HepG2 (cell line): ENCODE data around the gene SGTB. TPM values are rescaled to one million over a fixed set of nuclear protein-coding genes. Genes with fewer than 3 reads are reported as not detected.

Source experiments
- ELF4 ChIP-seq: sonication (generic); formaldehyde crosslinking; IDR thresholded peaks from 2 replicates; pipeline ENCODE4 v1.5.0; 2020; ENCODE audit warnings: missing genetic modification reagents, mild to moderate bottlenecking, moderate library complexity, borderline replicate concordance
- GLI4 ChIP-seq: sonication (generic); formaldehyde crosslinking; IDR thresholded peaks from 2 replicates; pipeline ENCODE4 v1.5.1; 2020; ENCODE audit warnings: missing genetic modification reagents, mild to moderate bottlenecking, moderate library complexity, borderline replicate concordance
- HOXA3 ChIP-seq: sonication (generic); formaldehyde crosslinking; IDR thresholded peaks from 2 replicates; pipeline ENCODE4 v1.5.0; 2020; ENCODE audit warnings: missing genetic modification reagents
- ISX ChIP-seq: sonication (generic); formaldehyde crosslinking; conservative IDR thresholded peaks from 2 replicates; pipeline ENCODE4 v1.5.0; 2020; ENCODE audit warnings: missing genetic modification reagents
- MATR3 ChIP-seq: sonication (generic); formaldehyde crosslinking; IDR thresholded peaks from 2 replicates; pipeline ENCODE4 v1.4.0; 2020; ENCODE audit warnings: missing genetic modification reagents
- PPARG ChIP-seq: conservative IDR thresholded peaks from 2 replicates; pipeline ENCODE4 v1.6.1; 2016; ENCODE audit warnings: missing biosample characterization, missing genetic modification reagents
- RBM22 ChIP-seq: fragments of 200-400 bp; formaldehyde crosslinking; optimal IDR thresholded peaks from 2 replicates; pipeline ENCODE3; 2017; ENCODE audit warnings: mild to moderate bottlenecking, low read length, moderate library complexity
- SOX13 ChIP-seq, 3 experiments: fragments of 450-650 bp in 1 of 3; sonication (generic) in 1 of 3; formaldehyde crosslinking in 1 of 3; IDR thresholded peaks in 2 of 3; conservative IDR thresholded peaks in 1 of 3; 2 replicates each; pipeline versions ENCODE4 v1.5.0 to v1.6.1; 2016 to 2020; ENCODE audit warnings: antibody characterized with exemption in 1 of 3, mild to moderate bottlenecking in 1 of 3, missing compliant biosample characterization in 1 of 3, missing genetic modification reagents in 1 of 3, moderate library complexity in 1 of 3
- SOX6 ChIP-seq, 2 experiments: fragments of 450-650 bp in 1 of 2; sonication (generic) in 1 of 2; formaldehyde crosslinking in 1 of 2; IDR thresholded peaks; 2 replicates each; pipeline versions ENCODE4 v1.4.0 to v1.6.1; 2017 to 2020; ENCODE audit warnings: antibody characterized with exemption in 1 of 2, mild to moderate bottlenecking in 1 of 2, missing genetic modification reagents in 1 of 2
- SRSF4 ChIP-seq: fragments of 200-400 bp; formaldehyde crosslinking; IDR thresholded peaks from one replicate; pipeline ENCODE4 v1.6.1; 2018; ENCODE audit warnings: mild to moderate bottlenecking, low read depth, low read length, moderate library complexity; ENCODE audit not compliant: poor library complexity, severe bottlenecking
- THRA ChIP-seq: sonication (generic); formaldehyde crosslinking; IDR thresholded peaks from 2 replicates; pipeline ENCODE4 v1.4.0; 2020; ENCODE audit warnings: missing genetic modification reagents, borderline replicate concordance
- ZNF75D ChIP-seq: sonication (generic); formaldehyde crosslinking; IDR thresholded peaks from 2 replicates; pipeline ENCODE4 v1.8.1; 2023; ENCODE audit warnings: missing genetic modification reagents, mild to moderate bottlenecking, borderline replicate concordance
- ZNF816 ChIP-seq: sonication (generic); formaldehyde crosslinking; IDR thresholded peaks from 2 replicates; pipeline ENCODE4 v1.8.0; 2022; ENCODE audit warnings: missing genetic modification reagents, mild to moderate bottlenecking, borderline replicate concordance
- ZNF839 ChIP-seq: sonication (generic); formaldehyde crosslinking; IDR thresholded peaks from 2 replicates; pipeline ENCODE4 v1.4.0; 2020; ENCODE audit warnings: missing genetic modification reagents, mild to moderate bottlenecking, borderline replicate concordance
- ZSCAN12 ChIP-seq: sonication (generic); formaldehyde crosslinking; IDR thresholded peaks from 2 replicates; pipeline ENCODE4 v1.9.0; 2021; ENCODE audit warnings: mild to moderate bottlenecking, missing genetic modification reagents
- ZSCAN30 ChIP-seq: sonication (generic); formaldehyde crosslinking; IDR thresholded peaks from 2 replicates; pipeline ENCODE4 v1.5.0; 2020; ENCODE audit warnings: mild to moderate bottlenecking, missing genetic modification reagents
- ZSCAN9 ChIP-seq: IDR thresholded peaks from 2 replicates; pipeline ENCODE4 v1.6.1; 2016; ENCODE audit warnings: borderline replicate concordance
- polyA plus RNA-seq, 8 experiments: library from polyadenylated mRNA; depleted of rRNA in 3 of 8; stranded (reverse) in 7 of 8; unstranded in 1 of 8; fragments of >200 nt; fragmentation: Illumina TruSeq in 4 of 8; extraction: Trizol in 4 of 8; gene quantifications; 2 replicates each; pipeline versions ENCODE4 v1.2.1 to v1.2.3, GENCODE V29; 2011 to 2016; ENCODE audit warnings: low read depth in 4 of 8, missing spikeins in 1 of 8, mixed read lengths in 1 of 8; ENCODE audit not compliant: insufficient read depth in 1 of 8
- total RNA-seq, 5 experiments: library from RNA; depleted of rRNA; stranded (reverse); fragments of >200 nt; fragmentation: Illumina TruSeq; extraction: Trizol; gene quantifications; 2 replicates each; pipeline ENCODE4 v1.2.3, GENCODE V29; 2016; ENCODE audit warnings: low read depth in 1 of 5
- TF ChIP-seq, protein P1 (sequence below): sonication (generic); formaldehyde crosslinking; IDR thresholded peaks from 2 replicates; pipeline ENCODE4 v1.4.0; 2020; ENCODE audit warnings: missing genetic modification reagents
- TF ChIP-seq, protein P2 (sequence below): sonication (generic); formaldehyde crosslinking; IDR thresholded peaks from 2 replicates; pipeline ENCODE4 v1.4.0; 2020; ENCODE audit warnings: missing genetic modification reagents
- TF ChIP-seq, protein P3 (sequence below): sonication (generic); formaldehyde crosslinking; conservative IDR thresholded peaks from 2 replicates; pipeline ENCODE4 v1.8.1; 2023; ENCODE audit warnings: missing genetic modification reagents

SGTB gene
- total and polyA plus RNA-seq, 2 of the 13 experiments (the other 11 are each of a cell fraction or from before 2014, with no cell fraction given) = 5.2 to 11.2 TPM

GRCh38 chr5:65721050-65721719, 724 bp downstream of the SGTB start (continued):
- TF ChIP-seq, protein P1, sequence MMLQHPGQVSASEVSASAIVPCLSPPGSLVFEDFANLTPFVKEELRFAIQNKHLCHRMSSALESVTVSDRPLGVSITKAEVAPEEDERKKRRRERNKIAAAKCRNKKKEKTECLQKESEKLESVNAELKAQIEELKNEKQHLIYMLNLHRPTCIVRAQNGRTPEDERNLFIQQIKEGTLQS = 0 out of 2 replicates have a peak, but pooled peaks have one; percentile 5
- no peak for TF ChIP-seq RBM22
- TF ChIP-seq ZNF816 (CRISPR knock-in tag) = peak; percentile 21; the same call in 1 of the 2 replicates
- no peak for TF ChIP-seq ELF4 (CRISPR knock-in tag)
- TF ChIP-seq, protein P2, sequence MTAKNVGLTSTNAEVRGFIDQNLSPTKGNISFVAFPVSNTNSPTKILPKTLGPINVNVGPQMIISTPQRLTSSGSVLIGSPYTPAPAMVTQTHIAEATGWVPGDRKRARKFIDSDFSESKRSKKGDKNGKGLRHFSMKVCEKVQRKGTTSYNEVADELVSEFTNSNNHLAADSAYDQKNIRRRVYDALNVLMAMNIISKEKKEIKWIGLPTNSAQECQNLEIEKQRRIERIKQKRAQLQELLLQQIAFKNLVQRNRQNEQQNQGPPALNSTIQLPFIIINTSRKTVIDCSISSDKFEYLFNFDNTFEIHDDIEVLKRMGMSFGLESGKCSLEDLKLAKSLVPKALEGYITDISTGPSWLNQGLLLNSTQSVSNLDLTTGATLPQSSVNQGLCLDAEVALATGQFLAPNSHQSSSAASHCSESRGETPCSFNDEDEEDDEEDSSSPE (CRISPR knock-in tag) = no peak
- no peak for TF ChIP-seq ISX
- TF ChIP-seq ZNF75D = no peak
- no peak for TF ChIP-seq SOX13 (IDR thresholded peaks at IDR 0.05)
- no peak for TF ChIP-seq SOX13 (CRISPR knock-in tag; conservative IDR thresholded peaks at IDR 0.05 in 1 of 2, IDR thresholded peaks at IDR 0.05 in 1 of 2)
- no peak for TF ChIP-seq SOX6 (IDR thresholded peaks at IDR 0.05)
- TF ChIP-seq SOX6 (CRISPR knock-in tag; IDR thresholded peaks at IDR 0.05) = peak; percentile 35; the same call in 1 of the 2 replicates
- TF ChIP-seq HOXA3 = peak; percentile 7; the same call in 1 of the 2 replicates
- 0 out of 2 replicates have a peak, but pooled peaks have one; percentile 7 for TF ChIP-seq PPARG
- TF ChIP-seq, protein P3, sequence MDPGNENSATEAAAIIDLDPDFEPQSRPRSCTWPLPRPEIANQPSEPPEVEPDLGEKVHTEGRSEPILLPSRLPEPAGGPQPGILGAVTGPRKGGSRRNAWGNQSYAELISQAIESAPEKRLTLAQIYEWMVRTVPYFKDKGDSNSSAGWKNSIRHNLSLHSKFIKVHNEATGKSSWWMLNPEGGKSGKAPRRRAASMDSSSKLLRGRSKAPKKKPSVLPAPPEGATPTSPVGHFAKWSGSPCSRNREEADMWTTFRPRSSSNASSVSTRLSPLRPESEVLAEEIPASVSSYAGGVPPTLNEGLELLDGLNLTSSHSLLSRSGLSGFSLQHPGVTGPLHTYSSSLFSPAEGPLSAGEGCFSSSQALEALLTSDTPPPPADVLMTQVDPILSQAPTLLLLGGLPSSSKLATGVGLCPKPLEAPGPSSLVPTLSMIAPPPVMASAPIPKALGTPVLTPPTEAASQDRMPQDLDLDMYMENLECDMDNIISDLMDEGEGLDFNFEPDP (CRISPR knock-in tag) = 0 out of 2 replicates have a peak, but pooled peaks have one; percentile 71
- no peak for TF ChIP-seq MATR3 (CRISPR knock-in tag)
- TF ChIP-seq GLI4 (CRISPR knock-in tag) = peak; percentile 27; the same call in 1 of the 2 replicates
- 0 out of 2 replicates have a peak, but pooled peaks have one; percentile 25 for TF ChIP-seq ZSCAN30
- TF ChIP-seq ZNF839 (CRISPR knock-in tag) = no peak
- TF ChIP-seq ZSCAN9 = 0 out of 2 replicates have a peak, but pooled peaks have one; percentile 8
- TF ChIP-seq SRSF4 = no peak
- TF ChIP-seq ZSCAN12 = no peak
- no peak for TF ChIP-seq THRA (CRISPR knock-in tag)
